ENCODE results near the gene PDZD4. TPM values are rescaled to one million over a fixed set of nuclear protein-coding genes. Genes with fewer than 3 reads are reported as not detected.

Gene PDZD4
- total and polyA plus RNA-seq, 2 experiments from 2014 or later: 30.5 to 230 TPM

- H4K20me1 ChIP-seq (replicated peaks; ENCODE audit: insufficient read depth): 0 out of 2 replicates have a peak, but pooled peaks cover 3% of the 10 kb centered on the region
- Mint-ChIP-seq H3K36me3 (ENCODE audit: low read depth) (peaks cover 40% of the 10 kb centered on the region), H3K4me1 (peaks cover 16% of the 10 kb centered on the region; the same call in 2 of the 3 replicates), H3K27me3 (ENCODE audit: insufficient read depth, low read depth, poor library complexity) (peaks cover 12% of the 10 kb centered on the region), H3K27ac (no peak overlapping the region), H3K4me3 (no peak overlapping the region), H3K9me3 (no peaks in the 10 kb centered on the region)
- no peaks in the 10 kb centered on the region for H3K36me3 ChIP-seq (ENCODE audit: insufficient read depth)
- DNase-seq (ENCODE audit: low spot score) (no peak), ATAC-seq (peak; percentile 8; the same call in 1 of the 3 replicates)
- H3K27me3 ChIP-seq (ENCODE audit: insufficient read depth): no peaks in the 10 kb centered on the region
- peaks cover 11% of the 10 kb centered on the region for H3K79me2 ChIP-seq (replicated peaks; ENCODE audit: insufficient read depth)
- H3K4me2 ChIP-seq: no peak overlapping the region
- H3K4me1 ChIP-seq (ENCODE audit: insufficient read depth): no peaks in the 10 kb centered on the region
- H2AFZ ChIP-seq: no peak overlapping the region
- H3K9me2 ChIP-seq (ENCODE audit: insufficient read depth): no peaks in the 10 kb centered on the region
- H3K4me3 ChIP-seq: no peak overlapping the region
- TF ChIP-seq JUNB (IDR thresholded peaks at IDR 0.05; ENCODE audit: unreplicated experiment): no peak
- TF ChIP-seq POLR2AphosphoS5 (IDR thresholded peaks at IDR 0.05; ENCODE audit: low read depth): peak; percentile 27
- TF ChIP-seq CTCF (conservative IDR thresholded peaks at IDR 0.05; ENCODE audit: low read depth in 2 of 2): peak in 1 of 2 experiments; percentile 32; a peak in 2 of 4 replicates
- TF ChIP-seq ZNF114 (CRISPR knock-in tag; IDR thresholded peaks at IDR 0.05): no peak
- TF ChIP-seq NANOG (IDR thresholded peaks at IDR 0.05; ENCODE audit: borderline replicate concordance): no peak
- 0 out of 2 replicates have a peak, but pooled peaks cover 2% of the 10 kb centered on the region for H3F3A ChIP-seq (replicated peaks; ENCODE audit: low read depth)
- no peak overlapping the region for H3K27ac ChIP-seq (ENCODE audit: low read depth)
These were observed 30.1 kb downstream of the PDZD4 start for GRCh38 chrX:153800177-153800722.

GRCh38 chrX:153799326-153799725 lies 31.0 kb downstream of the PDZD4 start:
- Histone ChIP-seq H3F3A (replicated peaks; ENCODE audit: low read depth) (0 out of 2 replicates have a peak, but pooled peaks cover 2% of the 10 kb centered on the region), H3K79me2 (replicated peaks; ENCODE audit: insufficient read depth) (peaks cover 16% of the 10 kb centered on the region), H3K9me2 (ENCODE audit: insufficient read depth) (no peaks in the 10 kb centered on the region), H3K36me3 (ENCODE audit: insufficient read depth) (no peaks in the 10 kb centered on the region), H3K4me3 (no peak overlapping the region), H3K4me2 (no peak overlapping the region), H3K4me1 (ENCODE audit: insufficient read depth) (no peaks in the 10 kb centered on the region), H3K27ac (ENCODE audit: low read depth) (no peak overlapping the region), H4K20me1 (replicated peaks; ENCODE audit: insufficient read depth) (0 out of 2 replicates have a peak, but pooled peaks cover 3% of the 10 kb centered on the region), H3K27me3 (ENCODE audit: insufficient read depth) (no peaks in the 10 kb centered on the region), H2AFZ (no peak overlapping the region)
- ATAC-seq: no peak
- no peak overlapping the region for H3K27ac Mint-ChIP-seq
- TF ChIP-seq STAT1 (IDR thresholded peaks at IDR 0.05; ENCODE audit: unreplicated experiment) (no peak), ZNF462 (CRISPR knock-in tag; IDR thresholded peaks at IDR 0.05) (no peak), CREB1 (CRISPR knock-in tag; IDR thresholded peaks at IDR 0.05; ENCODE audit: low read depth) (no peak), CTCF (conservative IDR thresholded peaks at IDR 0.05; ENCODE audit: low read depth in 2 of 2) (no peak)
- peaks cover 16% of the 10 kb centered on the region; the same call in 2 of the 3 replicates for H3K4me1 Mint-ChIP-seq
- H3K4me3 Mint-ChIP-seq: no peak overlapping the region
- peaks cover 36% of the 10 kb centered on the region for H3K36me3 Mint-ChIP-seq (ENCODE audit: low read depth)
- no peak for DNase-seq (ENCODE audit: low spot score)
- peaks cover 12% of the 10 kb centered on the region for H3K27me3 Mint-ChIP-seq (ENCODE audit: insufficient read depth, low read depth, poor library complexity)
- H3K9me3 Mint-ChIP-seq: no peaks in the 10 kb centered on the region

All from GM23338 (cell line).